Mesendoderm (in vitro differentiated cells): ENCODE data around the gene IAPP.
A peak's percentile ranks its signal among the peaks of the same experiment; 100 is the strongest.
"Not testable (repeated sequence)": the region's sequence is repeated elsewhere in the genome, so short reads cannot be mapped to it uniquely, and the experiment has no call there.

Experiments used
- DNase-seq: peaks from one replicate; pipeline ENCODE4 v3.0.0; 2013
- H2AK5ac ChIP-seq: 2 replicates; pipeline ENCODE4 v1.6.1; 2013; ENCODE audit warnings: low read length, inconsistent platforms
- H2BK120ac ChIP-seq: 2 replicates; pipeline ENCODE4 v1.6.1; 2013; ENCODE audit warnings: low read depth, mild to moderate bottlenecking, low read length, moderate library complexity, mixed read lengths
- H2BK15ac ChIP-seq: replicated peaks from 2 replicates; pipeline ENCODE4 v1.6.1; 2013; ENCODE audit warnings: low read depth, mild to moderate bottlenecking, moderate library complexity
- H2BK5ac ChIP-seq: 2 replicates; pipeline ENCODE4 v1.6.1; 2013; ENCODE audit warnings: low read length, inconsistent platforms
- H3K18ac ChIP-seq: 2 replicates; pipeline ENCODE4 v1.6.1; 2013; ENCODE audit warnings: mild to moderate bottlenecking, low read length, mixed read lengths
- H3K23ac ChIP-seq: one replicate; pipeline ENCODE4 v1.6.1; 2013; ENCODE audit warnings: low read length
- H3K27ac ChIP-seq: 2 replicates; pipeline ENCODE4 v1.5.1; 2013; ENCODE audit warnings: low read depth, mild to moderate bottlenecking, inconsistent platforms, low read length, moderate library complexity
- H3K27me3 ChIP-seq: 2 replicates; pipeline ENCODE4 v1.6.1; 2013; ENCODE audit warnings: low read length, control low read depth, mild to moderate bottlenecking, inconsistent platforms; ENCODE audit not compliant: insufficient read depth, poor library complexity
- H3K36me3 ChIP-seq: 2 replicates; pipeline ENCODE4 v1.6.1; 2013; ENCODE audit warnings: low read length, inconsistent platforms; ENCODE audit not compliant: control insufficient read depth, insufficient read depth
- H3K4ac ChIP-seq: one replicate; pipeline ENCODE4 v1.6.1; 2013; ENCODE audit warnings: low read depth, mild to moderate bottlenecking, low read length, moderate library complexity
- H3K4me1 ChIP-seq: 2 replicates; pipeline ENCODE4 v1.6.1; 2013; ENCODE audit warnings: low read depth, low read length, inconsistent platforms; ENCODE audit not compliant: control insufficient read depth
- H3K4me2 ChIP-seq: 2 replicates; pipeline ENCODE4 v1.6.1; 2013; ENCODE audit warnings: low read length
- H3K4me3 ChIP-seq: 2 replicates; pipeline ENCODE4 v1.5.1; 2013; ENCODE audit warnings: mild to moderate bottlenecking, low read length
- H3K56ac ChIP-seq: one replicate; pipeline ENCODE4 v1.6.1; 2013; ENCODE audit warnings: low read length
- H3K79me1 ChIP-seq: 2 replicates; pipeline ENCODE4 v1.6.1; 2013; ENCODE audit warnings: low read length, inconsistent platforms
- H3K79me2 ChIP-seq: 2 replicates; pipeline ENCODE4 v1.6.1; 2013; ENCODE audit warnings: mild to moderate bottlenecking, low read length; ENCODE audit not compliant: control insufficient read depth, insufficient read depth
- H3K9ac ChIP-seq: 2 replicates; pipeline ENCODE4 v1.6.1; 2013; ENCODE audit warnings: low read length, inconsistent platforms
- H4K5ac ChIP-seq: one replicate; pipeline ENCODE4 v1.6.1; 2013; ENCODE audit warnings: low read length
- H4K8ac ChIP-seq: one replicate; pipeline ENCODE4 v1.6.1; 2013; ENCODE audit warnings: low read depth, mild to moderate bottlenecking, control low read depth, low read length, moderate library complexity
- WGBS: extraction: QIAGEN DNeasy Blood & Tissue Kit; methylation state at CpG from one replicate; pipeline ENCODE4 v1.1.7; 2013; ENCODE audit warnings: low lambda C conversion rate, missing lambda C conversion rate; ENCODE audit not compliant: insufficient coverage; ENCODE audit errors: extremely low coverage; 5-methylcytosine and 5-hydroxymethylcytosine counted together

IAPP gene

DNA sequence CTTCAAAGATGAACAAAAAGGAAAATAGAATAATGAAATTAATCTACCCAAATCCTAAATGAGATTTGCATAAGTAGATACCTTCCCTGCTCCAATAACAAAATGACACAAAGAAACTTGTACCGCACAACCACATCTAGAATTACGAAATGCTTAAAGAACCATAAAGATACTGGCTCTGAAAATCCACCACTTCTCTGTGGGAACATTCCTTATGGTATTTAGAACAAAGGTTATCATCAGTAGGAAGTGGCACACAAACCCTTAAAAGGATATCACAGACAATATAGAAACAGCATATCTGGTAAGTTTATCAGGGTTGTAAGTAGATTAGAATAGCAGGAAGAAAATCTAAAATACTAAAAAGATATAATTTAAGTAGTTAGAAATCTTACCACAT lies 11.6 kb downstream of the IAPP start:
- Histone ChIP-seq H3K9ac (no peak overlapping the region), H3K23ac (no peak overlapping the region), H3K27me3 (no peaks in the 10 kb centered on the region), H3K4me2 (no peak overlapping the region), H4K8ac (no peak overlapping the region), H2AK5ac (no peak overlapping the region), H3K4me1 (peaks cover 2% of the 10 kb centered on the region), H3K79me2 (no peaks in the 10 kb centered on the region), H3K4me3 (no peak overlapping the region), H2BK5ac (no peak overlapping the region), H3K27ac (no peak overlapping the region), H3K4ac (no peak overlapping the region), H3K36me3 (no peaks in the 10 kb centered on the region), H4K5ac (no peak overlapping the region), H2BK15ac (no peak overlapping the region), H2BK120ac (no peak overlapping the region), H3K18ac (no peak overlapping the region), H3K79me1 (no peaks in the 10 kb centered on the region), H3K56ac (no peak overlapping the region)
- DNase-seq, result peak; percentile 44
- no CpG with 5 or more reads among the region's 2 CpGs for WGBS

DNA sequence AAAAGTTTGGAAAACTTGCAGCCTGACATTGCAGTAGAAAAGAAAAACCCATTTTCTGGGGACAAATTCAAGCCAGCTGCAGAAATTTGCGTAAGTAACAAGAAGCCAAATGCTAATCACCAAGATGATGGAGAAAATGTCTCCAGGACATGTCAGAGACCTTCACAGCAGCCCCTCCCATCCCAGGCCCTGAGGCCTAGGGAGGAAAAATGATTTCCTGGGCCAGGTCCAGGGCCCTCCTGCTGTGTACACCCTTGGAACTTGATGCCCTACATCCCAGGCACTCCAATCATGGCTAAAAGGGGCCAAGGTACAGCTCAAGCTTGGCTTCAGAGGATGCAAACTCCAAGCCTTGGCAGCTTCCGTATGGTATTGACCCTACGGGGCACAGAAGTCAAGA lies 14.5 kb downstream of the IAPP start:
- Histone ChIP-seq H3K4me1 (peaks cover 2% of the 10 kb centered on the region), H3K36me3 (no peaks in the 10 kb centered on the region), H3K4me2 (no peak overlapping the region), H3K27me3 (no peaks in the 10 kb centered on the region), H3K79me1 (no peaks in the 10 kb centered on the region), H3K27ac (no peak overlapping the region), H3K4me3 (no peak overlapping the region), H3K18ac (no peak overlapping the region), H3K4ac (no peak overlapping the region), H4K5ac (no peak overlapping the region), H3K23ac (no peak overlapping the region), H2BK120ac (no peak overlapping the region), H4K8ac (no peak overlapping the region), H2BK15ac (no peak overlapping the region), H2AK5ac (no peak overlapping the region), H2BK5ac (no peak overlapping the region), H3K9ac (no peak overlapping the region), H3K56ac (no peak overlapping the region), H3K79me2 (no peaks in the 10 kb centered on the region)
- no peak for DNase-seq
- no CpG with 5 or more reads among the region's 3 CpGs for WGBS

DNA sequence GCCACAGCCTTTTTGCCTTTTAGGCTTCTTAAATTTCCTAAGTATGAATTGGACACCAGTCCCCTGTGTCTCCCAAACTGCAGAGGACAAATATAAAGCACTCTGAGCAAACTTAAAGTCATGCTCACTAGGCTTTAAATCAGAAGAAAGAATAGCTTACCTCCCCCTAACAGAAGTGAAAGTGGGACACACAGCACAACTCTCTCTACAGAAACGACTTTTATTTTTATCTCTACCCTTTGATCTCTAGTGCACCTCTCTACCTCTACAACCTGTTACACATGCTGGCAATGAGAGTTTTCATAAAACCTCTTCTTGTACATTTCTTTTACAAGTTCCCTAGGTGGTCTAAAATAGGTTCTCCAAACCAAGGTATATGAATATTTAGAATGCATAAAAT lies 19.7 kb downstream of the IAPP start:
- H3K4me2 ChIP-seq, result no peak overlapping the region
- DNase-seq, result no peak
- H2AK5ac ChIP-seq, result no peak overlapping the region
- no peak overlapping the region for H3K56ac ChIP-seq
- H3K4me1 ChIP-seq, result no peaks in the 10 kb centered on the region
- H2BK5ac ChIP-seq, result no peak overlapping the region
- no peaks in the 10 kb centered on the region for H3K79me1 ChIP-seq
- no peak overlapping the region for H3K23ac ChIP-seq
- H3K27me3 ChIP-seq, result no peaks in the 10 kb centered on the region
- H3K4me3 ChIP-seq, result no peak overlapping the region
- H2BK15ac ChIP-seq, result no peak overlapping the region
- no peak overlapping the region for H3K27ac ChIP-seq
- no peak overlapping the region for H3K9ac ChIP-seq
- no peaks in the 10 kb centered on the region for H3K36me3 ChIP-seq
- no peak overlapping the region for H2BK120ac ChIP-seq
- no peaks in the 10 kb centered on the region for H3K79me2 ChIP-seq
- no peak overlapping the region for H3K18ac ChIP-seq
- no peak overlapping the region for H3K4ac ChIP-seq
- no CpG with 5 or more reads among the region's 1 CpG for WGBS
- H4K5ac ChIP-seq, result no peak overlapping the region
- no peak overlapping the region for H4K8ac ChIP-seq

DNA sequence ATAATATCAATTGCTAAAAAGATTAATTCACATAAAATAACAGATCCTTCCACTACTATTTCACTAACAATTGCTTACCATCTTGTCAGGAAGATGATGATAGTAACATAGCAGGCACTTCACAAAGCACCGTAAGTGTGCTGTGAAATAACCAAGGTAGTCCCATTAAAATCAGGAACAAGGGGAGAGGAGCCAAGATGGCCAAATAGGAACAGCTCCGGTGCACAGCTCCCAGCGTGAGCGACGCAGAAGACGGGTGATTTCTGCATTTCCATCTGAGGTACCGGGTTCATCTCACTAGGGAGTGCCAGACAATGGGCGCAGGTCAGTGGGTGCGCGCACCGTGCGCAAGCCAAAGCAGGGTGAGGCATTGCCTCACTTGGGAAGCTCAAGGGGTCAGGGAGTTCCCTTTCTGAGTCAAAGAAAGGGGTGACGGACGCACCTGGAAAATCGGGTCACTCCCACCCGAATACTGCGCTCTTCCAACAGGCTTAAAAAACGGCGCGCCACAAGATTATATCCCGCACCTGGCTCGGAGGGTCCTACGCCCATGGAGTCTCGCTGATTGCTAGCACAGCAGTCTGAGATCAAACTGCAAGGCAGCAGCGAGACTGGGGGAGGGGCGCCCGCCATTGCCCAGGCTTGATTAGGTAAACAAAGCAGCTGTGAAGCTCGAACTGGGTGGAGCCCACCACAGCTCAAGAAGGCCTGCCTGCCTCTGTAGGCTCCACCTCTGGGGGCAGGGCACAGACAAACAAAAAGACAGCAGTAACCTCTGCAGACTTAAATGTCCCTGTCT lies 22.3 kb downstream of the IAPP start:
- not testable (repeated sequence) for H2AK5ac ChIP-seq, H4K5ac ChIP-seq, H3K4me1 ChIP-seq, H2BK15ac ChIP-seq, H3K23ac ChIP-seq, H3K4me2 ChIP-seq, H3K79me2 ChIP-seq, H2BK5ac ChIP-seq, H3K36me3 ChIP-seq, DNase-seq, H3K27ac ChIP-seq, H4K8ac ChIP-seq, H3K27me3 ChIP-seq, H3K4ac ChIP-seq, H3K9ac ChIP-seq, H2BK120ac ChIP-seq, H3K79me1 ChIP-seq, H3K4me3 ChIP-seq, H3K18ac ChIP-seq, H3K56ac ChIP-seq
- no CpG with 5 or more reads among the region's 28 CpGs for WGBS

DNA sequence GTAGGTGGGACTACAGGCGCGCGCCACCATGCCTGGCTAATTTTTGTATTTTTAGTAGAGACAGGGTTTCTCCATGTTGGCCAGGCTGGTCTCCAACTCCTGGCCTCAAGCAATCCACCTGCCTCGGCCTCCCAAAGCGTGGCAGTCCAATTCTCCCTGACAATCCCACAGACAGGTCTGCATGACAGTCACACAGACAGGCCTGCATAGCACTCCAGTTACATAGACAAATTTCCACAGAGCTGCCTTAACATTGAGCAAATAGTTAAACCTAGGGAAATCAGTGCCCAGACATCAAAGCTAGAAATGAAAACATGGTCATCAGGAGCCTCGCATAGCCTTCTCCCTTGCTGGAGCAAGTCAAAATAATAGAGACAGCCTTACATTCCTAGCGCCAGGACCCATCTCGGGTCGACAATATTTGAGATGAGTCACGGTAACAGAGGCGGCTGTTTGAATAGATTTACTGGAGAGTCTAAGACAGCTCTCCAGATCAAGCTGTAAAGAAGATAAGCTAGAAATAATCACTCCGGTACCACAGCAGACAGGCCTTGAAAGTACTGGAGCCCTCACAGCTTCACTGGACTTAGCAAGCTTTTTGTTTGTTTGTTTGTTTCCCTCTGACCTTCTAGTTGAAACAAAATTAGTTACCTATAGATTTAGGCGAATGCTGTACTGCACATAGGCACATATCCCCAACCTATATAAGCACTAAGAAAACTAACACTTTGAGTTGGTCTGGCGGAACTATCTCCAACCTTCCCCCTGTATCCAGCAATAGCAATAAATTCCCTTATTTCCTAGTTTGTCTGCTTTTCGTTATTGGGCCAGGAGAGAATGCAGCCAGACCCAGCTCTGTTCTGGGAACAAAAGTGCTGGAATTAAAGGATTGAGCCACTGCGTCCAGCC lies 40.9 kb downstream of the IAPP start:
- no peak for DNase-seq

More for the DNA sequence above, 40.9 kb downstream of the IAPP start:
- no peak overlapping the region for H3K4ac ChIP-seq
- no peak overlapping the region for H2BK120ac ChIP-seq
- no peak overlapping the region for H3K4me2 ChIP-seq
- no peak overlapping the region for H2AK5ac ChIP-seq
- H3K4me1 ChIP-seq, result no peaks in the 10 kb centered on the region
- H2BK15ac ChIP-seq, result no peak overlapping the region
- no peak overlapping the region for H3K56ac ChIP-seq
- no CpG with 5 or more reads among the region's 16 CpGs for WGBS
- no peak overlapping the region for H4K8ac ChIP-seq
- no peaks in the 10 kb centered on the region for H3K27me3 ChIP-seq
- H3K36me3 ChIP-seq, result no peaks in the 10 kb centered on the region
- no peak overlapping the region for H3K9ac ChIP-seq
- no peak overlapping the region for H3K23ac ChIP-seq
- H3K79me1 ChIP-seq, result no peaks in the 10 kb centered on the region
- H3K4me3 ChIP-seq, result no peak overlapping the region
- H4K5ac ChIP-seq, result no peak overlapping the region
- no peak overlapping the region for H3K27ac ChIP-seq
- H3K18ac ChIP-seq, result no peak overlapping the region
- no peak overlapping the region for H2BK5ac ChIP-seq
- no peaks in the 10 kb centered on the region for H3K79me2 ChIP-seq
